ENCODE data around the gene ZSWIM5. TPM values are rescaled to one million over a fixed set of nuclear protein-coding genes. Genes with fewer than 3 reads are reported as not detected.
"Not testable (repeated sequence)": the region's sequence is repeated elsewhere in the genome, so short reads cannot be mapped to it uniquely, and the experiment has no call there.

ZSWIM5 gene
- total RNA-seq, 2 experiments from 2014 or later: 0.80 to 1.1 TPM

GRCh38 chr1:45155957-45156356 lies 50.4 kb downstream of the ZSWIM5 start:
- CTCF ChIA-PET: no interaction called here
- POLR2A ChIA-PET: no interaction called here

DNA sequence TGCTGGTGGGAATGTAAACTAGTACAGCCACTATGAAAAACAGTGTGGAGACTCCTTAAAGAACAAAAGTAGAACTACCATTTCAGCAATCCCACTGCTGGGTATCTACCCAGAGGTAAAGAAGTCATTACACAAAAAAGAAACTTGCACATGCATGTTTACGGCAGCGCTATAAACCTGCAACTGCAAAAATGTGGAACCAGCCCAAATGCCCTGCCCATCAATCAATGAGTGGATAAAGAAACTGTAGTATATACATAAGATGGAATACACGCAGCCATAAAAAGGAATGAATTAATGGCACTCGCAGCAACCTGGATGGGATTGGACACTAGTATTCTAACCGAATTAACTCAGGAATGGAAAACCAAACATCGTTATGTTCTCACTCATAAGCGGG lies 51.0 kb downstream of the ZSWIM5 start:
- POLR2A ChIA-PET: no interaction called here
- CTCF ChIA-PET: no interaction called here

- CTCF ChIA-PET: no interaction called here
These were observed 54.3 kb downstream of the ZSWIM5 start for GRCh38 chr1:45152126-45152525.

DNA sequence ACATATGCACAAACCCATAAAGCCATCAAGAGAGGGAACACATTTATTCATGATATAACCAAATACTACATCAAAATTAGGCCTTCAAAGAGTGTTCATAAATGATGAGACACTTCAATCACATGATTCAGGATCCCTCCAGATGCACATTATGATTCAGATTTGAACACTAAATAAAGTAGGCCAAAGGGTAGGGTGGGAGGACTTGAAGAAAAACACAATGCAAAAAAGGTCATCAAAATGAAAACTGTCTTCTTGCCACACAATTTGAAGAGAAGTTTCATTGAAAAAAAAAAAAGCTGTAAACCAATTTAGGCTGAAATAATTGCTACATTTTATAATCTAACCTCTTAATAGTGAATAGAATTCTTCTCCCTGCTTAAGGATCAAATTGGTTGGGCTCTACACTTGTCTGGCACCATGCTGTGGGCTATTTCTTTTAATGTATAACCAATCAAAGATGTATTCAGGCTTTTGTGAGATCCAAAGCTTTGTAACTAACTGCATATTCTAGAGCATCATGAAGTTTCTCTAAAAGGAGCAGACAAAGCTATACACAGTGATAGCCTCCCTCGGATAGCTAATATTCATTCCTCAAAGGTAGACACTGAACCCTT lies 58.1 kb downstream of the ZSWIM5 start:
- ChIA-PET CTCF (no interaction called here), POLR2A (no interaction called here)

More at GRCh38 chr1:45152126-45152525, 54.3 kb downstream of the ZSWIM5 start:
- POLR2A ChIA-PET: no interaction called here

GRCh38 chr1:45146833-45147232 lies 59.6 kb downstream of the ZSWIM5 start:
- POLR2A ChIA-PET: no interaction called here

GRCh38 chr1:45141247-45142003 lies 65.0 kb downstream of the ZSWIM5 start:
- POLR2A ChIA-PET: interaction anchor here (0.6 kb wide), 1 partner anchor 97 kb away, joined by 5 read pairs; no protein-coding TSS in a partner anchor

More at GRCh38 chr1:45146833-45147232, 59.6 kb downstream of the ZSWIM5 start:
- CTCF ChIA-PET: no interaction called here

GRCh38 chr1:45136984-45137383 lies 69.4 kb downstream of the ZSWIM5 start:
- ChIA-PET POLR2A (no interaction called here), CTCF (interaction anchor here (0.7 kb wide), 1 partner anchor 23 kb away, joined by 3 read pairs; no protein-coding TSS in a partner anchor)

More at GRCh38 chr1:45141247-45142003, 65.0 kb downstream of the ZSWIM5 start:
- CTCF ChIA-PET: no interaction called here

DNA sequence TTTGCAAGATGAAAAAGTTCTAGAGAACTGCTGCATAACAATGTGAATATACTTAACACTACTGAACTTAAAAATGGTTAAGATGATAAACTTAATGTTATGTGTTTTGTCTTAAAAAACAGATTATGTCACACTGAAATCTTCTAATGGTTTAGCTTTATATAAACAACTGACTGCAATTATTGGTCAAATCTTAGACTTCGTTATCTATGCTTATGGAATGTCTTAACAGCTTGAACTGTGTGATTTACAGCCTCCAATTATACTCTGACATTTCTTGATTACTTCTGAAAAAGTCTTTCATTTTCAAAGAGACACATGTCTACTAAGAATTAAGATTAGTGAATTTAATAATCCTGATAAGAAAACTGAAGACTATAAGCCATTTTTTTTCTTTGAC lies 71.1 kb downstream of the ZSWIM5 start:
- ChIA-PET CTCF (no interaction called here), POLR2A (no interaction called here)

DNA sequence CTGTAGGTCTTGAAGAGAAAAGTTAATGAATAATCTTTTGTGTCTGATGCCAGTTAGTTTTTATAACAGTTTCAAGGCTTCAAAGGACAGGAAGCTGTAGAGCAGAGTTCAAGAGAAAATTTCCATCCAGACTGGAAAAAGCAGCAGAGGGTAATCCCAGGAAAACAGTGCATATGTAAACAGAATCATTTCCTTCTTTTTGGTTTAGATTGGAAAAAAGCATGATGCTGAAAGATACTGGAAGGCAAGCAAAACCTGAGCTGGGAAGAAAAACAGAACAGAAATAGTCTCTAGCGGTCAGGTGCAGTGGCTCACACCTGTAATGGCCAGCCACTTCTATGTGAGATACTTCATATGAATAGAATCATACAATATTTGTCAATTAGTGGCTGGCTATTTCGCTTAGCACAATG lies 71.9 kb downstream of the ZSWIM5 start:
- ChIA-PET POLR2A (no interaction called here), CTCF (no interaction called here)

GRCh38 chr1:45132719-45133118 lies 73.7 kb downstream of the ZSWIM5 start:
- CTCF ChIA-PET: interaction anchor here (0.6 kb wide), 1 partner anchor 101 kb away, joined by 4 read pairs; no protein-coding TSS in a partner anchor

GRCh38 chr1:45123358-45123757 lies 83.0 kb downstream of the ZSWIM5 start:
- CTCF ChIA-PET: no interaction called here
- POLR2A ChIA-PET: no interaction called here

More at GRCh38 chr1:45132719-45133118, 73.7 kb downstream of the ZSWIM5 start:
- POLR2A ChIA-PET: not testable (repeated sequence)

- ChIA-PET CTCF (no interaction called here), POLR2A (no interaction called here)
These were observed 83.7 kb downstream of the ZSWIM5 start for GRCh38 chr1:45122724-45123123.

DNA sequence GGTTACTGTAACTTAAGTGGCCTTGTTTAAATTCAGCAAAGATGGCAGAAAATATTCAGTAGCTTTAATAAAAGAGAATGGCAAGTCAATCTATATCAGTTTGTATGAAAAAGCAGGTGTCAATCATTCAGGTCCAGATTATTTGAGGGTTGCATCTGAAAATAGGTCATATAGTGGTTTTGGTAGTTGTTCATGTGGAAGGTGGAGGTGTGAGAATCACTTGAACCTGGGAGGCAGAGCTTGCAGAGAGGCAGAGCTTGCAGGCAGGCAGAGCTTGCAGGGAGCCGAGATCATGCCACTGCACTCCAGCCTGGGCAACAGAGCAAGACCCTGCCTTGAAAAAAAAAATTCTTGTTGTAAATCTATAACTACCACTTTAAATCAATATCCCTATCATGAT lies 88.6 kb downstream of the ZSWIM5 start:
- POLR2A ChIA-PET: no interaction called here
- CTCF ChIA-PET: no interaction called here

DNA sequence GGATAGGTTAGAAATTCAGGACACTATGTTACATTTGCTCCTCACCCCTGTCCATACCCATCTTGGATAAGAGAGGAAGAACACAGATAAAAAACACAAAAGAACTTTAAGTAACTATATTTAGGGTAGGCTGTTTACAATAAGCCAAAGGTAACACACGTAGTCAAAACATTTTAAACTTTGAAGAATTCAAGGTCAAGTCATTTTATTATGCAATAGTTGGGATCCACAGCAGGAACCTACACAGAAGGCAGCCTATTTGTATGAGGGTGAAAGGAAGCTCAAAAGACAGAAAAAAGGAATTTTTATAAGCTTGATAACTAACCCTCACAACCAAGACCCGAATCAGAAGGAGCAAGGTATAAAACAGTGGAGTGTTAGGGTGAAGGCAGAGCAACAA lies 89.6 kb downstream of the ZSWIM5 start:
- ChIA-PET POLR2A (no interaction called here), CTCF (no interaction called here)

GRCh38 chr1:45116340-45116739 lies 90.1 kb downstream of the ZSWIM5 start:
- CTCF ChIA-PET: no interaction called here
- POLR2A ChIA-PET: no interaction called here

DNA sequence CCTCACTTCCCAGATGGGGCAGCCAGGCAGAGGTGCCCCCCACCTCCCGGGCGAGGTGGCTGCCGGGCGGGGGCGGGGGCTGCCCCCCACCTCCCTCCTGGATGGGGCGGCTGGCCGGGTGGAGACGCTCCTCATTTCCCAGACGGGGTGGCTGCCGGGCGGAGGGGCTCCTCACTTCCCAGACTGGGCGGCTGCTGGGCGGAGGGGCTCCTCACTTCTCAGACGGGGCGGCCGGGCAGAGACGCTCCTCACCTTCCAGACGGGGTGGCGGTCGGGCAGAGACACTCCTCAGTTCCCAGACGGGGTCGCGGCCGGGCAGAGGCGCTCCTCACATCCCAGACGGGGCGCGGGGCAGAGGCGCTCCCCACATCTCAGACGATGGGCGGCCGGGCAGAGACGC lies 91.2 kb downstream of the ZSWIM5 start:
- CTCF ChIA-PET, POLR2A ChIA-PET: not testable (repeated sequence)

- CTCF ChIA-PET: no interaction called here
- POLR2A ChIA-PET: no interaction called here
These were observed 93.7 kb downstream of the ZSWIM5 start for GRCh38 chr1:45112661-45113060.

DNA sequence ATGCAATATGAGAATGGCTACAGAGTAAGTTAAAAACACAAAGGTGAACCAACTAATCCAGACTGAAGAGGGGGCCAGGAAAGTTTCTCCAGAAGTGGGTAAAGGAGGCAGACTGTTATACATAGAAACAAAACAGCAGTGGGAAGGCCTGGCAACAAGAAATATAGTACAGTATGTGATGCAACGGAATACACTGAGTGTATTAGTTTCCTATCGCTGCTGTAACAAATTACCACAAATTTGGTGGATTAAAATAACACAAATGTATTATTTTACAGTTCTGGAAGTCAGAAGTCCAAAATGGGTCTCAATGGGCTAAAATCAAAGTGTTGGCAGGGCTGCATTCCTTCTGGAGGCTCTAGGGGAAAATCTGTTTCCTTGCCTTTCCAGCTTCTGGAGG lies 95.2 kb downstream of the ZSWIM5 start:
- CTCF ChIA-PET: no interaction called here
- POLR2A ChIA-PET: no interaction called here

DNA sequence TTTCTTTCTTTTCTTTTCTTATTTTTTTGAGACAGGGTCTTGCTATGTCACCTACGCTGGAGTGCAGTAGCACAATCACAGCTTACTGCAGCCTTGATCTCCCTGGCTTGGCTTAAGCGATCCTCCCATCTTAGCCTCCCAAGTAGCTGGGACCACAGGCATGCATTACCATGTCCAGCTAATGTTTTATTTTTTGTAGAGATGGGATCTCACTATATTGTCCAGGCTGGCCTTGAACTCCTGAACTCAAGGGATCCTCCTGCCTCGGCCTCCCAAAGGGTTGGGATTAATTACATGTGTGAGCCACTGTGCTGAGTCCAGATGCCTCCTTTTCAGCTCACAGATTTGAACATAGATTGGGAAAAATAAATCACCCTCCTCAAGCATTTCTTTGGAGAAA lies 98.6 kb downstream of the ZSWIM5 start:
- CTCF ChIA-PET: no interaction called here
- POLR2A ChIA-PET: no interaction called here

GRCh38 chr1:45106864-45107263 lies 99.5 kb downstream of the ZSWIM5 start:
- CTCF ChIA-PET, POLR2A ChIA-PET: not testable (repeated sequence)

DNA sequence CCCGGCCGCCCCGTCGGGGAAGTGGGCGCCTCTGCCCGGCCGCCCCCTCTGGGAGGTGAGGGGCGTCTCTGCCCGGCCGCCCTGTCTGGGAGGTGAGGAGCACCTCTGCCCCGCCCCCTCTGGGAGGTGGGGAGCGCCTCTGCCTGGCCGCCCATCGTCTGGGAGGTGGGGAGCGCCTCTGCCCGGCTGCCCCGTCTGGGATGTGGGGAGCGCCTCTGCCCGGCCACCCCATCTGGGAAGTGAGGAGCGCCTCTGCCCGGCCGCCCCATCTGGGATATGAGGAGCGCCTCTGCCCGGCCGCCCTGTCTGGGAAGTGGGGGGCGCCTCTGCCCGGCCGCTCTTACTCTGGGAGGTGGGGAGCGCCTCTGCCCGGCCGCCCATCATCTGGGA lies 100.3 kb downstream of the ZSWIM5 start:
- CTCF ChIA-PET, POLR2A ChIA-PET: not testable (repeated sequence)
